ENCODE results near the gene WWOX. TPM values are rescaled to one million over a fixed set of nuclear protein-coding genes. Genes with fewer than 3 reads are reported as not detected.

The WWOX gene
- total and polyA plus RNA-seq, 2 of the 13 experiments (the other 11 are each of a cell fraction or from before 2014, with no cell fraction given) = 9.1 to 37.4 TPM

DNA sequence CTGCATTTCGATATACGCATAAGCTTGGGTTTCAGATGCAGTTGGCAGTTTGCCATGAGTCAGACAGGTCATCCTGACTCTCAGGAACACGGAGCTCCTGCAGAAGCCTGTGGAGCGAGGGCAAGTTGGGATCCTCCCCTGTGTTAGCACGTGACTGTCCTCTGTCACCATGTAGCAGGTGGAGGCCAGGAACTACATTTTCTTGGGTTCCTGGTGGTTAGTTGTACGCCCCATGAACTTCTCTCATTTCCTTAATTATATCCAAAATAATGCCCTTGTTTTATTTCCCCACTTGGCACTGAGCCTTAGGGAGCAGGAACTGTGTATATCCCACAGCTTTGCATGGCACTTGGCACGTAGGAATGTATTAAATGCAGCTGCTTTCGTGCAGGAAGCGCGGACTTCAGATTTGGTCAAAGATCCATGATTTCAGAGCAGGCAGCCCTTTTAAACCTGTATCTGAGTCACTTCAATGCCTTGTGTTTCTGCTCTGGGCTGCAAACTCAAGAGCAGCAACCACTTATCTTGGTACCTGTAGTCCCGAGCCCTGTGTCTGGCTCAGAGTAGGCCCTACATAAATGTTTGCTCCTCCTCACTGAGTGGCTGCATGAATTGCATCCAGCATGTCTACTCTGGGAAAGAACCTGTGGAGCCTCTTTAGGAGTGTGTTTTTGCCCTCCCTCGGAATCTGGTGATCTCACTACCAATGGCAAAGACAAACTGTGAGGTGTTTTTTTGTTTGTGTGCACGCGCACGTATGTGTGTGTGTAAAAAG is 1072.7 kb downstream of the WWOX start:
- ChIA-PET POLR2A (no interaction called here), CTCF (ENCODE audit: low intra/inter-chr PET ratio, low total read pairs) (no interaction called here)
- Histone ChIP-seq H3K36me3 (replicated peaks in 1 of 2; ENCODE audit: control insufficient read depth in 1 of 2, insufficient read depth in 2 of 2, low read length in 2 of 2) (no peaks in the 10 kb centered on the region), H3K4me1 (ENCODE audit: insufficient read depth, low read length) (peaks cover 15% of the 10 kb centered on the region), H3K9ac (ENCODE audit: insufficient read depth, low read depth, low read length) (no peak overlapping the region), H3K4me3 (replicated peaks in 1 of 3; ENCODE audit: insufficient read depth in 1 of 3, low read depth in 2 of 3, low read length in 3 of 3) (no peak overlapping the region), H3K9me3 (ENCODE audit: low read length) (no peaks in the 10 kb centered on the region), H3K27ac (ENCODE audit: extremely low read length, insufficient read depth, low read length) (no peak overlapping the region), H3K79me2 (ENCODE audit: insufficient read depth, low read length) (no peaks in the 10 kb centered on the region), H2AFZ (ENCODE audit: low read length) (no peak overlapping the region), H3K4me2 (ENCODE audit: low read depth, low read length) (no peak overlapping the region), H4K20me1 (ENCODE audit: insufficient read depth, low read length) (no peaks in the 10 kb centered on the region), H3K27me3 (ENCODE audit: control insufficient read depth in 1 of 2, insufficient read depth in 2 of 2, low read length in 2 of 2) (no peaks in the 10 kb centered on the region)
- 51% methylated on average over 15 of the region's 15 CpGs for WGBS (ENCODE audit: low lambda C conversion rate)
- BruUV-seq (replicated peaks) = no TSS peak
- TF ChIP-seq ZNF337 (CRISPR knock-in tag; IDR thresholded peaks at IDR 0.05; ENCODE audit: borderline replicate concordance, low read depth) = no peak
- TF ChIP-seq ZNF629 (CRISPR knock-in tag; conservative IDR thresholded peaks at IDR 0.05) = no peak
- no peak for TF ChIP-seq BRCA1 (CRISPR knock-in tag; IDR thresholded peaks at IDR 0.05)
- no peak for TF ChIP-seq TOPORS (CRISPR knock-in tag; IDR thresholded peaks at IDR 0.05)
- TF ChIP-seq KLF9 (CRISPR knock-in tag; IDR thresholded peaks at IDR 0.05; ENCODE audit: low read depth) = no peak
- ATAC-seq (no peak), DNase-seq (ENCODE audit: low spot score) (no peak), FAIRE-seq (no peak)
- in situ Hi-C loops (cut with HindIII; ENCODE audit: extremely low pct_ligation_motif_present, low pct_unique_long_range_greater_than_20kb) (no loop called here), intact Hi-C loops (cut with micrococcal nuclease; ENCODE audit: unreplicated experiment) (no loop called here)

DNA sequence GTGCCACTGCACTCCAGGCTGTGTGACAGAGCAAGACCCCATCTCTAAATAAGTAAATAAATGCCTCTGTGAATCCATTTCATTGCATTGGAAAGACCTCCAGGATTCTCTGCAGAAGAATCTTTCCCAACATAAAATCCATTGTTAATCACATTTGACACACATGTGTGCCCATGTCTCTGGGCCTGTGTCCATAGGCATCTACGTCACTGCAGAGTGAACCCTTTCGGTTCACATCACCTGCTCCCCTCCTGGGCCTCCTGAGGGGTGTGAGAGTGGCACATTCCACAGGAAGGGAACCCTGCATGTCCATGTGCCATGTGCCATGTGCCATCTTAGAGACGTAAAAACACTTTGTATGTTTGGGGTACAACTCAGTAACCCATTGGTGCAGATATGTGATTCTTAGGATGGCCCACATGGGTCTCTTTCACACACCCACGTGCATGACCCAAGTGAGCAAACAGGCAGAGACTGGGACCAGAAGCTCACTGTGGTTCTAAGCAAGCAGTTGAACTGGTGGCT is 1073.6 kb downstream of the WWOX start:
- no peak overlapping the region for H3K9ac ChIP-seq (ENCODE audit: insufficient read depth, low read depth, low read length)
- H3K27me3 ChIP-seq (ENCODE audit: control insufficient read depth in 1 of 2, insufficient read depth in 2 of 2, low read length in 2 of 2) = no peaks in the 10 kb centered on the region
- no peaks in the 10 kb centered on the region for H3K9me3 ChIP-seq (ENCODE audit: low read length)
- in situ Hi-C loops (cut with HindIII; ENCODE audit: extremely low pct_ligation_motif_present, low pct_unique_long_range_greater_than_20kb) = no loop called here
- H3K4me3 ChIP-seq (replicated peaks in 1 of 3; ENCODE audit: insufficient read depth in 1 of 3, low read depth in 2 of 3, low read length in 3 of 3) = no peak overlapping the region
- ChIA-PET POLR2A (no interaction called here), CTCF (ENCODE audit: low intra/inter-chr PET ratio, low total read pairs) (no interaction called here)
- ATAC-seq = no peak
- intact Hi-C loops (cut with micrococcal nuclease; ENCODE audit: unreplicated experiment) = no loop called here
- H3K79me2 ChIP-seq (ENCODE audit: insufficient read depth, low read length) = no peaks in the 10 kb centered on the region
- no peak for DNase-seq (ENCODE audit: low spot score)
- H3K4me1 ChIP-seq (ENCODE audit: insufficient read depth, low read length) = peaks cover 15% of the 10 kb centered on the region
- FAIRE-seq = no peak
- no TSS peak for BruUV-seq (replicated peaks)
- H3K4me2 ChIP-seq (ENCODE audit: low read depth, low read length) = no peak overlapping the region
- H3K27ac ChIP-seq (ENCODE audit: extremely low read length, insufficient read depth, low read length) = no peak overlapping the region
- WGBS (ENCODE audit: low lambda C conversion rate) = 40% methylated on average over 4 of the region's 4 CpGs
- no peak overlapping the region for H2AFZ ChIP-seq (ENCODE audit: low read length)
- no peaks in the 10 kb centered on the region for H3K36me3 ChIP-seq (replicated peaks in 1 of 2; ENCODE audit: control insufficient read depth in 1 of 2, insufficient read depth in 2 of 2, low read length in 2 of 2)
- TF ChIP-seq RBM22 (optimal IDR thresholded peaks at IDR 0.05; ENCODE audit: low read length) = no peak
- TF ChIP-seq, protein P1, sequence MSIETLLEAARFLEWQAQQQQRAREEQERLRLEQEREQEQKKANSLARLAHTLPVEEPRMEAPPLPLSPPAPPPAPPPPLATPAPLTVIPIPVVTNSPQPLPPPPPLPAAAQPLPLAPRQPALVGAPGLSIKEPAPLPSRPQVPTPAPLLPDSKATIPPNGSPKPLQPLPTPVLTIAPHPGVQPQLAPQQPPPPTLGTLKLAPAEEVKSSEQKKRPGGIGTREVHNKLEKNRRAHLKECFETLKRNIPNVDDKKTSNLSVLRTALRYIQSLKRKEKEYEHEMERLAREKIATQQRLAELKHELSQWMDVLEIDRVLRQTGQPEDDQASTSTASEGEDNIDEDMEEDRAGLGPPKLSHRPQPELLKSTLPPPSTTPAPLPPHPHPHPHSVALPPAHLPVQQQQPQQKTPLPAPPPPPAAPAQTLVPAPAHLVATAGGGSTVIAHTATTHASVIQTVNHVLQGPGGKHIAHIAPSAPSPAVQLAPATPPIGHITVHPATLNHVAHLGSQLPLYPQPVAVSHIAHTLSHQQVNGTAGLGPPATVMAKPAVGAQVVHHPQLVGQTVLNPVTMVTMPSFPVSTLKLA (IDR thresholded peaks at IDR 0.05) = peak; percentile 97
- H4K20me1 ChIP-seq (ENCODE audit: insufficient read depth, low read length) = no peaks in the 10 kb centered on the region
